ENCODE measurements around the gene KCNJ3.

GRCh38 chr2:154655499-154655898, 43.0 kb upstream of the KCNJ3 start:
- TF ChIP-seq CTCF (IDR thresholded peaks at IDR 0.05) (no peak), POLR2A (IDR thresholded peaks at IDR 0.05) (no peak), EP300 (IDR thresholded peaks at IDR 0.05) (no peak)

All from tibial nerve (tissue), 4 donors.